Endometrial microvascular endothelial cells (primary cell): ENCODE results near the gene PNPLA2. TPM values are rescaled to one million over a fixed set of nuclear protein-coding genes. Genes with fewer than 3 reads are reported as not detected.

ENCODE experiments used
- in situ Hi-C: cut with HindIII; loops from 2 replicates; pipeline ENCODE4 v1.10.0; 2017; ENCODE audit warnings: low sequenced_read_pairs, low pct_unique_long_range_greater_than_20kb; ENCODE audit errors: inconsistent ontology term
- total RNA-seq: library from RNA; depleted of rRNA; stranded (reverse); fragments of >200 nt; gene quantifications from one replicate; pipeline ENCODE4 v1.2.3, GENCODE V29; 2015; ENCODE audit errors: inconsistent ontology term

Gene PNPLA2, protein sequence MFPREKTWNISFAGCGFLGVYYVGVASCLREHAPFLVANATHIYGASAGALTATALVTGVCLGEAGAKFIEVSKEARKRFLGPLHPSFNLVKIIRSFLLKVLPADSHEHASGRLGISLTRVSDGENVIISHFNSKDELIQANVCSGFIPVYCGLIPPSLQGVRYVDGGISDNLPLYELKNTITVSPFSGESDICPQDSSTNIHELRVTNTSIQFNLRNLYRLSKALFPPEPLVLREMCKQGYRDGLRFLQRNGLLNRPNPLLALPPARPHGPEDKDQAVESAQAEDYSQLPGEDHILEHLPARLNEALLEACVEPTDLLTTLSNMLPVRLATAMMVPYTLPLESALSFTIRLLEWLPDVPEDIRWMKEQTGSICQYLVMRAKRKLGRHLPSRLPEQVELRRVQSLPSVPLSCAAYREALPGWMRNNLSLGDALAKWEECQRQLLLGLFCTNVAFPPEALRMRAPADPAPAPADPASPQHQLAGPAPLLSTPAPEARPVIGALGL
- 11.1 TPM for total RNA-seq

DNA sequence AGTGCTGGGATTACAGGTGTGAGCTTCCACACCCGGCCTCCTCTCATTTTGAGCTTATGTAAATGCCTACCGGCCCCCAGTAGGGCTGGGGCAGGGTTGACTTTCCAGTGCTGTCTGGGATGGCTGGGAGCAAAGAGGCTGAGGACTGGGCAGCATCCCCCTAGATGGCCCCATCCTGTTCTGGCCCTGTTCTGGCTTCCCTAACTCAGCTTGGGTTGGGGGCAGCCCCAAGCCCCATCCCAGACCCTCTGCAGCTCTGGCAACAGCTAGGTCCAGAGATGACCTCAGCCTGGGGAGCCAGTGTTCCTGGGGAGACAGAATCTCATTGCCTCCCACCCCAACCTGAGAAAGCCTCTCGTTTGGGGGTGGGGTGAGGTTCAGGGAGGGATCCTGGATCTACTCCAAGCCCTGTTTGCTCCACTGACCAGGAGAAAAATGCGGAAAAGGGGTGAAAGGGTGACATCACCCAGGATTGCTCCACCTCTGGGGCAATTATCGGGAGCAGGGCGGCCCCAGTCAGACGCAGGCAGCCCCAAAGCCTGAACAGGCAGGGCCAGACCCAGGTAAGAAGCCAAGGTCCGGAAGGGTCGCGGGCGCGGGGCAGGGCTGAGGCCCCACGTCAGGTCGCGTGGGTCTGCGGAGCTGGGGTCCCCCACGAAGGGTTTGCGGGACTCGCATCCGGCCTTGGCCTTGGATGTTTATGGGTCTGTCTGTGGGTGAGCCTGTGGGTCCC, at the start of gene PNPLA2:
TSS of gene PNPLA2 (plus strand) at position 519 of the 733 bp plus-strand sequence. CDS start 805 bp downstream, outside the sequence.
- in situ Hi-C loops, result no loop called here

DNA sequence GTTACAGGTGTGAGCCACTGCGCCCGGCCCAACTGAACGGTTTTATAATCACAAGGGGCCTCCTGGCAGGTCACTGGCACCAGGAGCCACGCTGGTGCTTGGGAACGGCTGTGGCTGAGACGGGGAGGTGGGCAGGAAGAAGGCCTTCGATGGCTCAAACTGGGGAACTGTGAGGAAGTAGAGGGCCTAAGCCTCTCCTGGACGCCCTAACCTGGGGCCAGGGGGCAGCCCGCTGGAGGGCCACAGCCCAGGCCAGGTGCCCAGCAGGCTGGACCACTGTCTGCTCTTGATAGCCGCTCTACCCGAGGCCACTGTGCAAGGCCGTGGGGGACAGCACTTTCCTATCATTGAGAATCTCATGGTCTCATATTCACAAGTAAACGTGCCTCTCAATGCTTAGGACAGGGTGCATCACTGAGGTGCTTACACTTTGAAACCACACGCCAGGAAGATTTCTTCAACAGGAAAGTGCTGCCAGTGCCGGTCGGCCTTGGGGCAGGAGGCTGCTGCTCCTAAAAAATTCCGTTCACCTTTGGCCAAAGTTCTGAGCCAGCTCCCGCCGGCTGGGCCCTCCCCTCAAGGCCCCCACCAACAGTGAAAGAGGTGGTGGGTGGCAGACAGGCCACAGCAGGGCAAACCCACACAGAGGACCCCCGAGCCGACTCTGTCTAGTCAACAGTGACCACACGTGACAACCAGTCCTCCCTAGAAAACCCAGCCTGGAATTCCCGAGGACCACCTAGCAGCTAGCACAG, 48.6 kb upstream of the PNPLA2 start:
- in situ Hi-C loops, result no loop called here

DNA sequence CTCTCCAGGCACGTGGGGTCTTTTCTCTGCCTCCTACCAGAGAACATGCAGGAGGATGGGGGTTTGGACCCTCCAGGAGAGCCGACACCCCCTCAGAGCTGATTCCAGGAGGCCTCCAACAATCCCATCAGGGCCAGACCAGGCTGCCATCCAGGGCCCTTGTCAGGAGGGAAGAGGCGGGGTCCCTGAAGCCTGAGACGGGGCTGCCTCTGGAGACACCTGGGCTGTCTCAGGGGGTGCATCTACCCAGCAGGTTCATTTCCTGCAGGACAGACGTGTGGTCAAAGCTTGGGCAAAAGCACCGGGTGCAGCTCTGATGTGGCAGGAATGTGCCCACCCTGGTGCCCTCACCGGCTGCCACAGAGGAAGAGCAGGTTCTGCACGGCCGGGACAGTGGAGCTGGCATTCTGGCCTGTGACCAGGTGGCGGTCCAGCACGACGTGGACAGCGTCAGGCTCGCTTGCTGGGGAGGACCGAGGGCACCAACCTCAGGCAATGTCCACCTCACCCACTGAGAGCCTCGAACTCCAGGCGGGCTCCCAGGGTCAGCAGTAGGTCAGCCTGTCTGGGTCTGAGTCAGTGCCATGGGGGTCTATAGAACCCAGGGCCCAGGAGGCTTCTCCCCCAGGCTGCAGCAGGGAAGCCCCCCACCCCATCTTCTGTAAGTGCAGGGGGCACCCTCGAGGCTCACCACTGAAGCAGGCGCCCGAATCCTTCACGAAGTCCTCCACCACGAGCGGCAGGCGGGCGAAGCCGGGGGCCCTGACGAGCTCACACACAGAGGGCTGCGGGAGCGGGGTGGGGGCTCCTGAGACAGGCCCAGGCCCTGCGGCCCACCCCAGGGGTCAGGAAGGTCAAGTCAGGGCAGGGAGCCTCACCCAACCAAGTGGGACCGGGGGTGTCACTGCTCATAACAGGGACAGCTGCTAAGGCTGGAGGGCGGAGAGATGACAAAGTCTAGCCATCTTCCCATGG, 47.8 kb upstream of the PNPLA2 start:
- in situ Hi-C loops, result no loop called here

DNA sequence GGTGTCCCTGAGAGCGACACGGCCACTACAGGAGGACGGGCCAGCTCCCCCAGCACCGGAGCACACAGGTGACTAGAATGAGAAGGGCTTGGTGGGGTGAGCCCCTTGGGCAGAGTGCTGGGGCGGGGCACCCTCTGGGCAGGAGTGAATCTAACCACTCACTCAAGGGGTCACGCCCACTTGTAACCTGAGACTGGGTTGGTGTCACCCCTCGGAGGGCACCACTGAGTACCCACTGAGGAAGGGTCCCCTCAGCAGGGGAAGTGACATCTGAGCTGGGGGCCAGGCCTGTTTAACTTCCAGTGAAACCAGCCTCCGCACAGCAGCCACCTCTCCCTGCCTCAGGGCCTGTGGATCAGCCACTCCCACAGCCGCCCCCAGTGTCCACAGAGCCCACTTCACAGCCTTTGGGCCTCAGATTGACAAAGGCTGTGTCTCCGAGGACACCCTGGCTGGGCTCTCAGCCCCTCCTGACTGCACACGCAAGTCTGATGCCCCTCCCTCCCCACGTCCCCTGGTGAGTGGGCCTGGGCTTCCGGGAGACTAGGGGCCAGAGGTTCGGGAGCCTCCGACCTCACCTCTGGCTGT, 47.0 kb upstream of the PNPLA2 start:
- in situ Hi-C loops, result no loop called here

DNA sequence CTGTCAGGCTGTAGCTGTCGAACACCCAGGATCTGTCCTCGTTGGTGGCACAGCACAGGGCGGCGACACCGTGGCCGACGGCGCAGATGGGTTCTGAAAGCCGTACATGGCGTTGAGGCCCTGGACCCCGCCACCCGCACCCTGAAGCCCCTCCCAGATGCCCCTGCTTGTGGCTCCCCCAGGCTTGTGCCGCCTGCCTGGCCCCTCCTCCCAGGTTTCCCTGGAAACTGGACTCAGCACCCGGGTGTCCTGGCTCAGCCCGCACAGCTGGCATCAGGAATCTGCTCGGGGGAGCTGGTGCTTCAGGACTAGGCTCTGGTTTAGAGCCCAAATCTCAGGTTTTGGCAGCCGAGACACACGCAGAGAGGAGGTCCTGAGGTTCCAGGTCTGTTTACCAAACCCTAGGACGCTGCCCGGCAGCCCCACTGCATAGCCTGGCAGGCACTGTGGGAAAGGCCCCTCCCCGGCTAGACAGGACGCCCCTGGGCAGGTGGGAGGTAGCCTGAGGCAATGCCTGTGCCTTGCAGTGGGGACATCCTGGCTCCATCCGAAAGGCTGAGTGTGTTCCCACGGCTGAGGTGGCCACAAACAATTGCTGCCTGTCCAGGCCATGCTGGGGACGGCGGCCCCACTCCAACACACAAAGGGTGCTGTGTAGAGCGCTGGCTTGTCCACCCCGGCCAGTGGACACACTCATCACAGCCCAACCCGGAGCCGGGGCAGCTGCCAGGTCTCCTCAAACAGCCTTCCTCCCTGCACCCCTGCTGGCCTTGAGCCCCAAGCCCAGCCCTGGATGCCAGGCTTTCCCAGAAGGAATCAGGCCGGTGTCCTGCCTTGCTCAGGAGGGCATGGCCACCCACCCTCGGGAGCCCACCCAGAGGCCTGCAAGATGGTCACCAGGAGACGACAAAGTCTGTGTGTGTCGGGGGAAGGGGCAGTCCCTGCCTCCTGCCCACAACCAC, 46.0 kb upstream of the PNPLA2 start:
- in situ Hi-C loops, result no loop called here

DNA sequence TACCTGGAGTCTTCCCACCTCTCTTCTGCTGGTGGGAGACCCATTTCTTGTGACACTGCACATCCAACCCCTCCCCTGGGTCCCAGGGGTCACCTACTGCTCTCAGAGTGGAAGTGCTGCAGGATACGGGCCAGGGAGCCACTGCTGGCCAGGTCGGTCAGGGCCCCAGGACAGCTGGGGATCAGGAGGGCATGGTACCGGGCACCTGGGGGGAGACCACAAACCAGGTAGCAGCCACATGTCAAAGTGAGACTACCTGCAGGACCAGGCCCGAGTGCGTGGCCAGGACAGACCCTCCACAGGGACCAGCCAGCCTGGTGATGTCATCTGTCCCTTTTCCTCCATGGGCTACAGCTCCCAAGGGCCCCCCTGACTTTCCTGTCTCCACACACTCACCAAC, 45.3 kb upstream of the PNPLA2 start:
- in situ Hi-C loops, result no loop called here

DNA sequence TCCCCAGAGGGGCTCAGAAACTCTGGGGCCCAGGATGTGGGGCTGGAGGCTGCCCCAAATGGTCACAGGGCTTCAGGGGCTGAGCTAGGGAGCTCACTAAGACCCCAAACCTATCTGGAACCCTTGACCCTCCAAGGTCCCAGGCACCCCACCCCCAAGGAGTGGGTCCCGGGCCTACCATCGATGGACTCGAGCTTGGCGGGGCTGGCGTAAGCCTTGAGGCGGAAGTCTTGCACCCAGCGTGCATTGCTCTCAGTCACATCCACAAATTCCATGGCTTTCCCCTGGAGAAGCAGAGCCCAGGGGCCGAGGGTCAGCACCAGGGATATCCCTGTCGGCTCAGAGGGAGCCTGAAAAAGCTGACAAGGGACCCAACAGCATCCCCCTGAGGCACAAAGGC, 44.9 kb upstream of the PNPLA2 start:
- in situ Hi-C loops, result no loop called here

DNA sequence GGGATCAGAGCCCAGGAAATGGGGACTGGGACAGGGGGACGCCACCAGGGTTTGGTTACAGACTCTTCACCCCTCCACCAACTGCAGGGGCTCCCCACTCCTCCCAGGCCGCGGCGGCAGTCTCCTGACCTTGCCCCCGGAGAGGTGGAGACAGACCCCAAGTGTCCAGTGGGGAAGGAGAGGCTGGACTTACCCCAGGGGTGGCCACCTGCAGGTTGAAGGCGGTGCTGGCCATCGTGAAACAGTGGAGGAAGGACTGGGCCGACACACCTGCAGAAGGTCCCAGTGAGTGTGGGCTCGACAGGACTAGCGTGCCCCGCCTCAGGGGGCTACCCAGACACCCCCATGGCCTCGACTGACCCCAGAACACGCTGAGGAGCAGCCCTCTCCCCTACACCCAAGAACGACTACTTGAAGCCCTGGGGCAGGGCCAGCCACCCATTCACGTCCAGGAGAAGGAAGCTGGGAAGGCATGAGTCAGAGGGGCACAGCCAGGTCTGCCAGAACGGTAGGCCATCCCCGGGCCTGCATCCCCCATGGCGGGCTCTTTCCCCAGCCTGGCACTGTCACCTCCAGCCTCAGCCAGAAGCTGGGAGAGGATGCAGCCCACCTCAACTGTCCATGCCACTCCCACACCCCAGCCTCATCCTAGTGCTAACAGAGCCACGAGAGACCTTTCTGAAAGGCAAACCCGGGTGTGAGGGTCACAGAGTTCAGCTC, 43.7 kb upstream of the PNPLA2 start:
- in situ Hi-C loops, result no loop called here

DNA sequence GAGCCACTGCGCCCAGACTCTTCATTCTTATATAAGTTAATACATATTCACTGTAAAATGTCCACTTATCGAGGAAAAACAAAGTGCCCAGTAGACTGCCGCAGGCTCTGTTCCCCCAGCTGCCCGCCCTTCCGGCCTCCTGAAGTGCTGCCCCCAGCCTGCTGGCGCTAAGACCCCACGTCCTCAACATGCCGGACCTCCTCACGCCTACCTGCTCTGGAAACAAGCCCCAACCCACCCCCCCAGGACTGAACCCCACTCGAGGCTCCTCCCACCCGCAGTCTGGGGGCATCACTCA, 42.5 kb upstream of the PNPLA2 start:
- in situ Hi-C loops, result no loop called here

DNA sequence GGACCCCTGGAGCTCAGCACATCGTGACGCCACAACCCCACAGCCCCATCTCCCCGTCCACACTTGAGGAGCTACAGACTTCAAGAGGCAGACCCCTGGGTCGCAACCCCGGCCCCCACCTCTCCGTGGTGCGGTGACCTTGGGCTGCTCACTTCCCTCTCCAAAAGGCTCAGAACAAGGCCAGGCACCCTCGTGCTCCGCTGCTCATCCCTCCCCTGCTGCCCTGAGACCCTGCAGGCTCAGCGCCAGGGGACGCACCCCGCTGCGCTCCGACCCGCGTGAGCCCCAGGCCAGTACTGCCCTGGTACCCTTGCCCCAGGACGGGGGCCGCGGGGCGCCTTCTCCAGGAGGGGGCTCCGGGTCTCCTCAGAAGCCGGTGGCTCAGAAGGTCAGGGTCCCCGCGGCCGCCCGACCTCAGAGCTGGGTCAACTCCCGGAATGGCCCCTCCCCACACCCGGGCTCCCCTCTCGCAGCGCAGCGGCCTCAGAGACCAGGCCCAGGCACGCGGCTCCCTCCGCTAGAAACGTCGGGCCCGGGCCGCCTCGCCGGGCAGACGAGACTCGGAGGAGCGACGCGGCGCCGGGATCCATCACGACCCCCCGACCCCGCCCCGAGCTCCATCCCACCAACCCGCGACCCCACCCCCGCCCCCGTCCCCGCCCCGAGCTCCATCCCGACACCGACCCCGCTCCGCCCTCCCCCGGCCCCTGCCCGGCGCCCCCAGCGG, 42.0 kb upstream of the PNPLA2 start:
- in situ Hi-C loops, result no loop called here

DNA sequence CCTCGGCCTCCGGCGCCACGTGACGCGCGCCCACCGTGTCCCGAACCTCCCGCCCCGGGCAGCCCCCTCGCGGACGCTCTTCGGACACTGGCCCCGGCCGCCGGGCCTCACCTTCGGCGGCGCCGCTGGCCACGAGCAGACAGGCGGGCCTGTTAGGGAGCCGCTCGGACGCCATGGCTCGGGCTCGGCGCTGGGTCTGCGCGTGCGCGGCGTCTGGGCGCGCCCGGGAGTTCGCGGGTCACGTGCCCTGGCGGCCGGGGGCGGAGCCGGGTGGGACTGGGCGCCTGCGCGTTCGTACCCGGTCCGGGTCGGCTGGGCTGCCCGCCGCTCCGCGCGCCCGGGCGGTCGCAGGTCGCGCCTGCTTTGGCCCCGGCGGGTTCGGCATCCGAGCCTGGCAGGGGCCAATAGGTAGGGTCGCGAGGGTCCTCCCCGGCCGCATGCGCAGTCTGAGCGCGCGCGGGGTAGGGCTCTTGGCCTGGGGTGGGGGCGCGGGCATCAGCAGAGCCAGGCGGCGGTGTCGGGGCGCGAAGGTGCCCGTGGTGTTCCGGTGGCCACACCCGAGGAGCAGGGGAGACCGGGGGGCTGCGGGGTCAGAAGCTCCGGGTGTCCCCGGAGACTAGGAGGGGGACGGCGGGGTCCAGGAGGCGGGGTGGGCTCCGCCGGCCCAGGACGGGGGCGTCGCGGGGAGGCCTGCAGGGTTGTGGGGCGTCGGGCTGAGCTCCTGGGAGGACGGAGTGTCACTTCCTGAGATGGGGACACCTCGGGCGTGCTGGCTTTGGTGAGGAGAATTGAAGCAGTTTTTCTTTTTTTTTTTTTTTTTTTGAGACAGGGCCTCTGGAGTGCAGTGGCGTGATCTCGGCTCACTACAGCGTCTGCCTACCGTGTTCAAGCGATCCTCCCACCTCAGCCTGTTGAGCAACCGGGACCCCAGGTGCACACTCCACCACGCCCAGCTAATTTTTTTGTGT, 41.1 kb upstream of the PNPLA2 start, which contains the start of gene GATD1:
TSS of gene GATD1 (minus strand) at position 200 of the 968 bp plus-strand sequence. CDS start at position 175, 25 bp downstream.
- in situ Hi-C loops, result no loop called here

DNA sequence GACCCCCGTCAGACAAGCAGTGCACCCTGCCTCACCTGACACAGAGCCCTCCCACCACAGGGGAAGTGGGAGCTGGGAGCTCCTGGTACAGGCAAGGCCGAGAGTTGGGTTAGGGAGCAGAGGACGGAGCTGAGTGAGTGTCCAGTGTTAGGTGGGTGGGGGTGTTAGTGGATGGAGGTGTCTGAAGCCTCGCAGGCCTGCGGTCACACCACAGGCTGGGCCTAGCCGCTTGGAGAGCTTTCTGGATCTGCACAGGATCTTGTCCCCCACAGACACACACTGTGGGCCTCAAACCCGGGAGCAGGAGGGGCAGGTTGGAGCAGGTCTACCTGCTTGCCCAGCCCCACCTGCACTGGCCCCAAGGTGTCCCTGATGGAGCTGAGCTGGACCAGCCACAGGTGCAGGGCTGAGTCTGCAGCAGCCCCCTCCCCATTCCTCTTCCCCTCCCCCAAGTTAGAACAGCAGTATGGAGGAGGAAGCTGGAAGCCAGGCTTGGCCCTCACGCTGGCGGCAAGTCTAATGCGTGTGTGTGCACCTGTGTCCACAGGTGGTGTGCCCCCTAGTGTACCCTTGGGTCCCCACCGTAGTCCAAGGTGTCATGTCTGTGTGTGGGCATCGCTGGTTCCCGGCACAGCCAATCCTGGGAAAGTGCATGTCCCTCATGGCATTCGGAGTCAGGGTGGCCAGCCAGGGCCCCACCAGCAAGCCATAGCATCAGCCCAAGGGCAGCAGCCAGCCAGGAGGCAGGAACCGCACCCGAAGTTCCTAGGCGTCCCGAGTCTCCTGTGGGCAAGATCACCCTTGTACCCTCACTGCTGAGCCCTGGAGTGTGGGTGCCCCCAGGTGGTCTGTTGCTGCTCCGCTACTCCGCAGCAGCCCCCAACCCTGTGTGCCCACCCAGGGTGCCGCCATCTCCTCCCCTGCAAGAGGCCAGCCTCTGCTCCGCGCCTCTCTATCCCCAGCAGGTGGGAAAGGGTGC, 39.4 kb upstream of the PNPLA2 start:
- in situ Hi-C loops, result no loop called here

DNA sequence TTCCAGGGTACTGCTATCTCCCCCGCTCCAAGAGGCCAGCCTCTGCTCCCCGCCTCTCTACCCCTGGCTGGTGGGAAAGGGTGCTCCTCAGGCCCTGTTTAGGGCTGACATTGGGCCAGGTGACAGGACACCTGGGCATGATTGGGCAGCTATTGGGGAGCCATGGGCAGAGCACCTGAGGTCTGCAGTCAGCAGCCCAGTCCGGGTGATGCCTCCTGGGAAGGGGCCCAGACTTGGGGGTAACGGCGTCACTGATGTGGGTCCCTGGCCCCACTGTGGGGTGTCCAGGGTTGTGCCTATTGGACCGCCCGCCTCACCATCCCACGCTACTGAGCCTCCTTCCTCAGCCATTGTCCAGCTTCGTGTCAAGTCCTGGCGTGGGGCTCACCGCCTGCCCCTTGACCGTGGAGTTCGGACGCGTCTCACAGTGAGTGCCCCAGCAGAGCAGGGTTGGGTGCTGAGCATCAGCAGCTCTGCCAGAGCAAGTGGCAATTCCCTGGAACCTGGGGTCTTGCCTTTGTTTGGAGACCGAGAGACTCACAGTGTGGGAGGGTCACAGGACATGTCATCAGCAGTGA, 38.7 kb upstream of the PNPLA2 start:
- in situ Hi-C loops, result no loop called here
